Measurements from ENCODE around the gene NDNF. TPM values are rescaled to one million over a fixed set of nuclear protein-coding genes. Genes with fewer than 3 reads are reported as not detected.

NDNF gene
- total and polyA plus RNA-seq, 2 donors (not counting 3 experiments of a cell fraction or from before 2014, with no cell fraction given) = not detected

DNA sequence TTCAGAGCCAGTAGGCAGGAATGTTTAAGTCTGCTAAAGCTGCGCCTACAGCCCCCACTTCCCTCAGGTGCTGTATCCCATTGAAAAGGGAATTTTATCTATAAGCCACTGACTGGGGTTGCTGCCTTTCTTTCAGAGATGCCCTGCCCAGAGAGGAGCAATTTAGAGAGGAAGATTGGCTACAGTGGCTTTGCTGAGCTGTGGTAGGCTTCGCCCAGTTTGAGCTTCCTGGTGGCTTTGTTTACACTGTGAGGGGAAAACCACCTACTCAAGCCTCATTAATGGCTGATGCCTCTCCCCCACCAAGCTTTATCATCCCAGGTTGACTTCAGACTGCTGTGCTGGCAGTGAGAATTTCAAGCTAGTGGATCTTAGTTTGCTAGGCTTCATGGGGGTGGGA lies 82.1 kb downstream of the NDNF start:
- FAIRE-seq = no peak
- no peak overlapping the region for H3K9ac ChIP-seq (replicated peaks; ENCODE audit: extremely low read depth, insufficient read depth, low read length)
- H3K36me3 ChIP-seq (ENCODE audit: control insufficient read depth in 2 of 2, extremely low read depth in 1 of 2, insufficient read depth in 2 of 2, low read length in 2 of 2) = no peaks in the 10 kb centered on the region
- H3K4me2 ChIP-seq (ENCODE audit: insufficient read depth, low read length) = no peak overlapping the region
- TF ChIP-seq POLR2A (IDR thresholded peaks at IDR 0.05; ENCODE audit: low read depth, low read length) (no peak), JUN (IDR thresholded peaks at IDR 0.05; ENCODE audit: borderline replicate concordance, insufficient read depth, insufficient read length, low read depth) (no peak), MYC (IDR thresholded peaks at IDR 0.05; ENCODE audit: low read depth, low read length) (no peak), GATA2 (IDR thresholded peaks at IDR 0.05; ENCODE audit: insufficient read depth, insufficient read length, low read depth, low read length) (no peak), EZH2 (IDR thresholded peaks at IDR 0.05; ENCODE audit: borderline replicate concordance, low read depth, low read length, severe bottlenecking) (no peak), FOS (IDR thresholded peaks at IDR 0.05; ENCODE audit: borderline replicate concordance, insufficient read depth, low read length) (no peak), POLR2AphosphoS5 (IDR thresholded peaks at IDR 0.05; ENCODE audit: insufficient read depth, low read depth, low read length) (no peak)
- TF ChIP-seq, protein P1, sequence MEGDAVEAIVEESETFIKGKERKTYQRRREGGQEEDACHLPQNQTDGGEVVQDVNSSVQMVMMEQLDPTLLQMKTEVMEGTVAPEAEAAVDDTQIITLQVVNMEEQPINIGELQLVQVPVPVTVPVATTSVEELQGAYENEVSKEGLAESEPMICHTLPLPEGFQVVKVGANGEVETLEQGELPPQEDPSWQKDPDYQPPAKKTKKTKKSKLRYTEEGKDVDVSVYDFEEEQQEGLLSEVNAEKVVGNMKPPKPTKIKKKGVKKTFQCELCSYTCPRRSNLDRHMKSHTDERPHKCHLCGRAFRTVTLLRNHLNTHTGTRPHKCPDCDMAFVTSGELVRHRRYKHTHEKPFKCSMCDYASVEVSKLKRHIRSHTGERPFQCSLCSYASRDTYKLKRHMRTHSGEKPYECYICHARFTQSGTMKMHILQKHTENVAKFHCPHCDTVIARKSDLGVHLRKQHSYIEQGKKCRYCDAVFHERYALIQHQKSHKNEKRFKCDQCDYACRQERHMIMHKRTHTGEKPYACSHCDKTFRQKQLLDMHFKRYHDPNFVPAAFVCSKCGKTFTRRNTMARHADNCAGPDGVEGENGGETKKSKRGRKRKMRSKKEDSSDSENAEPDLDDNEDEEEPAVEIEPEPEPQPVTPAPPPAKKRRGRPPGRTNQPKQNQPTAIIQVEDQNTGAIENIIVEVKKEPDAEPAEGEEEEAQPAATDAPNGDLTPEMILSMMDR (IDR thresholded peaks at IDR 0.05; ENCODE audit: extremely low read depth in 1 of 2, insufficient read depth in 1 of 2, low read depth in 1 of 2, low read length in 2 of 2) = no peak
- TF ChIP-seq, protein P2, sequence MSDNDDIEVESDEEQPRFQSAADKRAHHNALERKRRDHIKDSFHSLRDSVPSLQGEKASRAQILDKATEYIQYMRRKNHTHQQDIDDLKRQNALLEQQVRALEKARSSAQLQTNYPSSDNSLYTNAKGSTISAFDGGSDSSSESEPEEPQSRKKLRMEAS (IDR thresholded peaks at IDR 0.05; ENCODE audit: insufficient read depth, insufficient read length) = no peak
- BruUV-seq (replicated peaks) = no TSS peak
- no peaks in the 10 kb centered on the region for H3K9me1 ChIP-seq (replicated peaks; ENCODE audit: control insufficient read depth, extremely low read depth, insufficient read depth, low read length)
- no peaks in the 10 kb centered on the region for H3K9me3 ChIP-seq (replicated peaks; ENCODE audit: control insufficient read depth, insufficient read depth, low read length)
- H3K79me2 ChIP-seq (ENCODE audit: control insufficient read depth, insufficient read depth, low read length) = no peaks in the 10 kb centered on the region
- DNase-seq (ENCODE audit: low read depth, low spot score) = no peak
- H3K4me3 ChIP-seq (replicated peaks in 1 of 3; ENCODE audit: insufficient read depth in 1 of 3, low read depth in 1 of 3, low read length in 3 of 3) = no peak overlapping the region
- H3K4me1 ChIP-seq (ENCODE audit: control insufficient read depth, extremely low read depth, insufficient read depth, low read length) = no peaks in the 10 kb centered on the region
- H3K27me3 ChIP-seq (ENCODE audit: control insufficient read depth in 2 of 2, insufficient read depth in 2 of 2, low read length in 2 of 2) = no peaks in the 10 kb centered on the region
- ChIA-PET POLR2A (no interaction called here), CTCF (interaction anchor here (1.1 kb wide), 1 partner anchor 13 kb away, joined by 3 read pairs; no protein-coding TSS in a partner anchor)
- intact Hi-C loops (cut with micrococcal nuclease) = no loop called here
- H2AFZ ChIP-seq (ENCODE audit: low read depth, low read length) = no peak overlapping the region
- dilution Hi-C loops (cut with MboI; ENCODE audit: extremely low pct_ligation_motif_present, low sequenced_read_pairs) = no loop called here
- H3K27ac ChIP-seq (ENCODE audit: insufficient read depth, low read depth, low read length) = no peak overlapping the region
- no peaks in the 10 kb centered on the region for H4K20me1 ChIP-seq (replicated peaks; ENCODE audit: control insufficient read depth, extremely low read depth, insufficient read depth, low read length)

Other genes with a start within 250 kb of the NDNF start
- 5.7 and 8.1 TPM in 2 replicates for gene PRDM5, start 149.8 kb downstream of the NDNF start, total RNA-seq
- 1.6 and 2.2 TPM in 2 replicates for gene PRDM5, start 149.8 kb downstream of the NDNF start, polyA plus RNA-seq
- 0.14 TPM in 1 of 2 replicates, not detected in the other for gene TNIP3, start 91.8 kb upstream of the NDNF start, total RNA-seq
- gene TNIP3, start 91.8 kb upstream of the NDNF start, polyA plus RNA-seq = not detected in 2 replicates